Measurements from ENCODE around the gene ZNF593OS.

- TF ChIP-seq POLR2A (IDR thresholded peaks at IDR 0.05) (no peak), CTCF (IDR thresholded peaks at IDR 0.05) (no peak), POLR2AphosphoS5 (IDR thresholded peaks at IDR 0.05) (no peak)
Measured at GRCh38 chr1:26189751-26190275, 18.2 kb upstream of the ZNF593OS start.

Data from breast epithelium (tissue), 3 donors.